Limb (tissue), 2 donors: Measurements from ENCODE around the gene PAX7.
"Not testable (repeated sequence)": the region's sequence is repeated elsewhere in the genome, so short reads cannot be mapped to it uniquely, and the experiment has no call there.

Experiments
- DNase-seq, 2 donors: peaks; one replicate each; pipeline ENCODE4 v3.0.0-alpha.2; 2016; ENCODE audit errors: extremely low spot score in 2 of 2

PAX7 gene

GRCh38 chr1:18725231-18725895, 94.7 kb downstream of the PAX7 start:
- no peak for DNase-seq

- no peak for DNase-seq
Observed at GRCh38 chr1:18726368-18726767, 95.7 kb downstream of the PAX7 start.

- DNase-seq: no peak
Observed at GRCh38 chr1:18727956-18728355, 97.3 kb downstream of the PAX7 start.

GRCh38 chr1:18730321-18730720, 99.7 kb downstream of the PAX7 start:
- DNase-seq: no peak

- no peak for DNase-seq
Observed at GRCh38 chr1:18731148-18731547, 100.5 kb downstream of the PAX7 start.

GRCh38 chr1:18731591-18732235, 101.1 kb downstream of the PAX7 start:
- DNase-seq: no peak

GRCh38 chr1:18732686-18733085, 102.0 kb downstream of the PAX7 start:
- no peak for DNase-seq

- DNase-seq: no peak
Observed at GRCh38 chr1:18734001-18734400, 103.4 kb downstream of the PAX7 start.

GRCh38 chr1:18734461-18735223, 104.0 kb downstream of the PAX7 start:
- no peak for DNase-seq

- DNase-seq: no peak
Observed at GRCh38 chr1:18735224-18735997, 104.8 kb downstream of the PAX7 start.

- DNase-seq: no peak
Observed at GRCh38 chr1:18736958-18737357, 106.3 kb downstream of the PAX7 start.

GRCh38 chr1:18738126-18738525, 107.5 kb downstream of the PAX7 start:
- no peak for DNase-seq

GRCh38 chr1:18738617-18739016, 108.0 kb downstream of the PAX7 start:
- DNase-seq: no peak

GRCh38 chr1:18739408-18739807, 108.8 kb downstream of the PAX7 start:
- no peak for DNase-seq

GRCh38 chr1:18739897-18740296, 109.3 kb downstream of the PAX7 start:
- DNase-seq: no peak

GRCh38 chr1:18740617-18741016, 110.0 kb downstream of the PAX7 start:
- DNase-seq: no peak

- no peak for DNase-seq
Observed at GRCh38 chr1:18743233-18743632, 112.6 kb downstream of the PAX7 start.

GRCh38 chr1:18744381-18744780, 113.7 kb downstream of the PAX7 start:
- not testable (repeated sequence) for DNase-seq

- no peak for DNase-seq
Observed at GRCh38 chr1:18746981-18747380, 116.3 kb downstream of the PAX7 start.

- no peak for DNase-seq
Observed at GRCh38 chr1:18747671-18748070, 117.0 kb downstream of the PAX7 start.

- DNase-seq: no peak
Observed at GRCh38 chr1:18748435-18748834, 117.8 kb downstream of the PAX7 start.

- DNase-seq: no peak
Observed at GRCh38 chr1:18749569-18749968, 118.9 kb downstream of the PAX7 start.
